GM18499 (cell line): ENCODE results near the gene NPBWR2.
"Not testable (repeated sequence)": the region's sequence is repeated elsewhere in the genome, so short reads cannot be mapped to it uniquely, and the experiment has no call there.

ENCODE experiments used
- ATAC-seq: cut with Tn5 transposase; IDR thresholded peaks from one replicate; pipeline ENCODE4 v1.9.1; 2021; ENCODE audit warnings: moderate number of reproducible peaks; ENCODE audit not compliant: insufficient read depth, unreplicated experiment

NPBWR2 gene

DNA sequence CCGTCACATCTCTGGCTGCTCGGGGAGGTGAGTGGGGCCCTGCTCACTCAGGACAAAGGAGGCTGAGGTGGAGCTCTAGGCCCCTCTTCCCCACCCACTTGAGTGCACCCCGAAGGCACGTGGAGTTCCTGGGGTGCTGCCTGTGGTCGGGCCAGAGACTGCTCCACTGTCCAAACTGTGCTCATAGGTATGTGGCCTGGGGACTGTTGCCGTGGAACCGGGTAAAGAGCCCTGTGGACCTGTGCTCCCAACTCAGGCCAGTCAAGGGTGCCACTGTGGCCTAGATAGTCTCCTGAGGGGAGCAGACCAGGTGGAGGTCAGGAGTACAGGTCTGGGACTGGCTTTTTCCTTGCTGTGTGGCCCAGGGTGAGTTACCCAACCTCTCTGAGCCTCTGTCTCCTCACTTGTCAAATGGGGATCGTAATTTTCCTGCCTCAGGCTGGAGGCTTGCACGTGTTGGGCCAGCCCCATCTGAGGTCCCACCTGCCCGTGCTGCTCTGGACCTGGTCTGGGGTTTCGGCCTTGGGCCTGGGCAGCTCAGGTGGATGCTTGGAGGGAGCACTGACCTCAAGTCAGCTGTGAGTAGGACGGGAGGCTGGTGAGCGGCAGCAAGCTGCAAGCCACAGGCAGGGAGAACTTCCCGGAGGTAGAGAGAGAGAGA is 12.4 kb upstream of the NPBWR2 start:
- no peak for ATAC-seq

- no peak for ATAC-seq
Measured at GRCh38 chr20:64119301-64119680, 11.9 kb upstream of the NPBWR2 start.

GRCh38 chr20:64117432-64117777 is 10.0 kb upstream of the NPBWR2 start:
- ATAC-seq, result not testable (repeated sequence)

DNA sequence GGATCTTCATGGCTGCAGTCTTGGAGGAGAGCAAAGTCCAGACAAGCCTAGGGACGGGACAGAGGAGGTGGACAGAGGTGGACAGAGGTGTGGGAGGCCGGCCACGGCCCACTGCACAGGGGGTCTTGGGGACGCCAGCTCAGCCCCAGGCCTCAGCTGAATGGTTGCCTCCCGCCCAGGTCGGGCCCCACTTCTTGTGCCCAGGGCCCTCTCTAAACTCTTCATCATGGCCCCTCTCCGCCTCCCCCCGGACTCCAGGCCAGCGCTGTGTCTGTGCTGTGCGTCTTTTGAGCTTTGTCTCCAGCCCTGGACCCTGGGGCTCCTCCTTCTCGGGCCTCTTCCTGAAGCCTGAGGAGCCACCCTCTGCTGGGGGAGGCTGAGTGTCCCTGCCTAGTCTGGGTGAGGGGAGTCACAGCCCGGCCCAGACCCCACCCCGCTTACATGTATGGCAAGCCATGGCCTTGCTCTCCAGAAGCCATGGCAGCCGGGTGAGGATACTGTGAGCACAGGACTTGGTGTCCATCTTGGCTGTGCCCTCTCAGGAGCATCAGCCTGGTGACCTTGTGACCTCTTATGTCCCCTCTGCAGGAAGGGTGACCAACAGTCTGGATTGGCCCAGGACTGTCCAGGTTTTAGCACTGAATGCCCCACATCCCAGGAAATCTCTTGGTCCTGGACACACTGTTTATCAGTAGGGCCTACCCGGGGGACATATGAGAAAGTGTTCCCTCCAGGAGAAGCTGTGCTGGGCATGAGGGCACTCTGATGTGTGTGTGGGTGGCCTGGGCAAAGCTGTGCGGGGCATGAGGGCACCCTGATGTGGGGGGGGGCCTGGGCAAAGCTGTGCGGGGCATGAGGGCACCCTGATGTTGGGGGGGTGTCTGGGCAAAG is 9.4 kb upstream of the NPBWR2 start:
- ATAC-seq, result no peak

- no peak for ATAC-seq
Measured at GRCh38 chr20:64116016-64116415, 8.7 kb upstream of the NPBWR2 start.

DNA sequence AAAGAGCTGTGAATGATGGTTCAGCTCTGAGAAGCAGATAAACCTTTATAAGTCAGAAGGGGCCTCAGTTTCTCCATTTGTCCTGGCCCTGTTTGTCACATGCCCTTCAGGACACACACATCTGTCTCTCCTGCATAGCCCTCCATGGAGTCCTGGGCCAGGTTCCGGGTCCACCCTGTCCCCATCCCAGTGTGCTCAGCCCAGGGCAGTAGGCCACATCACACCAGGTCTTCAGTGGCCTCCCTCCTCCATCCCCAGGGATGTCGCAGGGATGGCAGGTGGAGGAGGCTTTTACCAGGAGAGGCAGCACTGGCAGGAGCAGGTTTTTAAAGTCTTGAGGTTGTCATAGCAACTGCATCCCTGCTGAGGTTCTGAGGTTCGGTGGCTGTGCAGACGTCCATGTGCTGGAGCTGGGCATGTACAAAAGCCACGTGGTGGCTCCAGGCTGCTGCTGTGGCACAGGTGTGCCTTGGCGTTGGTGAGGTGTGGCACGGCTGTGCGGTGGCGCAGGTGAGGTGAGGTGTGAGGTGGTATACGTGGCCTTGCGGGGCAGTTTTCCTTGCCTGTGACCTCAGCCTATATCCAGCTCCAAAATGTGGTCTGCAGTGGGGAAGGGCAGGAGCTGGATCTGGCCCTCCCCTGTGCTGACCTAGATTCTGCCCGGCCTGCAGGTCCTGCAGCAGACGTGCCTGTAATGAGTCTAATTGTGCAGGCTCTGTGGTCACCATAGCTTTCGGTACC is 8.0 kb upstream of the NPBWR2 start:
- no peak for ATAC-seq

GRCh38 chr20:64114356-64114971 is 7.1 kb upstream of the NPBWR2 start:
- ATAC-seq, result no peak

GRCh38 chr20:64113796-64114355 is 6.5 kb upstream of the NPBWR2 start:
- no peak for ATAC-seq

DNA sequence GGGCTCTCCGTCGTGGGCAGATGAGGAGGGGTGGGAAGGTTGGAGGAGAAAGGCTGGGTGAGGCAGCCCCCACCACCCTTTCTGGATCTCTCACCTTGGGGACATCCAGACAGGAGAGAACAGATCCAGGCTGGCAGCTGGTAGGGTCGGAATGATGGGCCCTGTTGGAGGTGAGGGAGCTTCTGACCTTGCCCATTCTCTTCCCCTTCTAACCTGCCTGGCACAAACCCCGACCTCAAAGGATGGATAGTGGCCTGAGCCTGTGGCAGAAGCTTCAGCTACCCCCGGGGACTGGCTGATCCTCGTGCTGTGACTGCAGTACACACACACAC is 6.0 kb upstream of the NPBWR2 start:
- no peak for ATAC-seq

- ATAC-seq, result no peak
Measured at GRCh38 chr20:64112691-64113443, 5.5 kb upstream of the NPBWR2 start.

DNA sequence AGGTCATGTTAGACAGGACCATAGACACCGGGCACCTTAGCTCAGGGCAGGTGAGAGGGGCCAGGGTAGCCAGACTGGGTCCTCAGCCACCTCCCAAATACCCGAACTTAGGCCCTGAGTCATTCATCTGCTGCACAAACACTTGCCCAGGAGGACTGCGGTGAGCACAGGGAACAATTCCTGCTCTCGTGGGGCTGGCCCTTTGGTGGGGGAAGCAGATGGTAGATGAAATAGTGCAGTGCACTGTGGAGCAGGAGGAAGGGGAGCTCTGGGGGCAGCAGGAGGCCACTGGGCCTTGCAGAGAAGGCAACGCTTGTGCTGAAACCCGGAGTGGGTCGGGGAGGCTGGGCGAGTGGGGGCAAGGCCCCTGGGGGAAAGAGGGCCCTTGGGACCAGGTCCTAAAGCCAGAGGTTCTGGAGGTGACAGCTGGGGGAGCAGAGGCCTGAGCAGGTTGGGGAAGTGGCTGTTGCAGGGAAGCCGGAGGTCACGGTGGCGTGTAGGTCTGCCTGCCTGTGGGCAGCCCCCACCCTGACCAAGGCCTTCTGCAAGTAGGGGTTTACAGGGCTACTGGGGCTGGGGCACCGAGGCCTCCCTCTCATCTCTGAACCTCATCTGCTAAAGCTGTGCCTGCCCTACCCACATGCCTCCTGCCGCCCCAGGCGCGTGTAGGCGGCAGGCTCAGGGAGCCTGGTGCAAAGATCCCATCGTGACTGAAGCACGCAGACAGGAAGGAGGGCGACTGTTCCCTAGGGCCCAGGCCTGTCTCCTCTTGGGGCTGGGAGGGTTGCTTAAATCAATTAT is 4.7 kb upstream of the NPBWR2 start:
- ATAC-seq, result no peak

DNA sequence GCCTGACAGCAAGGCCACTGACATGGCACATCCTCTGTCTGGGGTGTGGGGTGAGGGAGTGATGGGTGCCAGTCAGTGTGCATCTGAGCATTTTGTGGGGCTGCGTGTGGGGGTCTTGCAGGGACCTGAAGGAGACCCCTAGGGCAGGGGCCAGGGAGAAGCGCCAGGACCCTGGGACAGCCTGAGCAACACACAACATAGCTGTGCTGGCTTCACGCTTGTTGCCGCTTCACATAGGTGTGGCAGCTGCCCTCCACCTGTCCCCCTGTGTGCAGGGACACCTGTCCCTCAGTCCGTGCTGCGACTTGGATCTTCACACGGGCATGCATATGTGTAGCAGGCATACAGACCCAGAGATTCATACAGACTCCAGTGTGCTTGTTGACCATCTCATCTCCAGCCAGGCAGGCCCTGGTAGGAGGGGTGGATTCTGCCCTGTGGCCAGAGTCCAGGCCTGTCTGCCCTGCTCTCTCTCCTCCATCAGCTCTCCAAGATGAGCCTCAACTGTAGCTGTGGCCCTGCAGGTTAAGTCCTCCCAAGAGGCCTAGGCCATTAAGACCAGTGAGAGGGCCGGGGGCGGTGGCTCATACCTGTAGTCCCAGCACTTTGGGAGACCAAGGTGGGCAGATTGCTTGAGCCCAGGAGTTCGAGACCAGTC is 3.2 kb upstream of the NPBWR2 start:
- ATAC-seq, result no peak

GRCh38 chr20:64109831-64110391 is 2.5 kb upstream of the NPBWR2 start:
- no peak for ATAC-seq

- no peak for ATAC-seq
Measured at GRCh38 chr20:64108731-64109681, 1.6 kb upstream of the NPBWR2 start.

- no peak for ATAC-seq
Measured at GRCh38 chr20:64107736-64108457, 532 bp upstream of the NPBWR2 start.

DNA sequence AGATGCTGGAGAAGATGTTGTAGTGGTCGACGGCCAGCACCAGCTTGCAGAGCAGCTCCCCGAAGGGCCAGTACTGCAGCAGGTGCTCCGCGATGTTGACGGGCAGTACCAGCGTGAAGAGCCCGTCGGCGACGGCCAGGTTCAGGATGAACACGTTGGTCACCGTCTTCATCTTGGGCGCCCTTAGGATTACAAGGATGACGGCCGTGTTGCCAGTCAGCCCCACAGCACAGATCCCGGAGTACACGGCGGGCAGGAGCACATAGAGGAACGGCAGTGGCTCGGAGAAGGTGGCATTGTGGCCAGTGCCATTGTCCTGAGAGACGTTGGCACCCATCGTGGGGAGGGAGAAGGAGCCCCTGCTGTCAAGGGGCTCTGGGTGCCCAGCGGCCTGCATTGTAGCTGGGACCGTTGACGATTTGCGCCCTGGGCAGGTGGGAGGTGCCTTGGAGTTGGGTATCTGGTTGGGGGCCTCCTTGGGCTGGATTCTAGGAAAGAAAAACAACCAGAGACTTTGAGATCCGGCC is 867 bp downstream of the NPBWR2 start:
- no peak for ATAC-seq
